ENCODE results near the gene BNC1. TPM values are rescaled to one million over a fixed set of nuclear protein-coding genes. Genes with fewer than 3 reads are reported as not detected.
"Not testable (repeated sequence)": the region's sequence is repeated elsewhere in the genome, so short reads cannot be mapped to it uniquely, and the experiment has no call there.

Gene BNC1
- total RNA-seq, 2 donors from 2014 or later, result 2.4 to 3.0 TPM

- DNase-seq, result no peak
- intact Hi-C loops (cut with DNase I), result no loop called here
- no peak for ATAC-seq
Observed at GRCh38 chr15:83268147-83268546, 16.3 kb downstream of the BNC1 start.

- intact Hi-C loops (cut with DNase I), result no loop called here
- DNase-seq (no peak), ATAC-seq (no peak)
Observed at GRCh38 chr15:83262594-83263315, 21.7 kb downstream of the BNC1 start.

- DNase-seq; intact Hi-C loops (cut with DNase I); ATAC-seq: not testable (repeated sequence)
Observed at GRCh38 chr15:83262181-83262580, 22.3 kb downstream of the BNC1 start.

GRCh38 chr15:83250781-83251180, 33.7 kb downstream of the BNC1 start:
- intact Hi-C loops (cut with DNase I), result no loop called here
- DNase-seq (no peak), ATAC-seq (no peak)

- intact Hi-C loops (cut with DNase I), result loop anchor here (1.0 to 5.0 kb wide), 5 partner anchors 128 to 308 kb away; no protein-coding TSS in a partner anchor
- ATAC-seq (no peak), DNase-seq (no peak)
Observed at GRCh38 chr15:83249030-83249343, 35.5 kb downstream of the BNC1 start.

GRCh38 chr15:83248151-83249029, 36.1 kb downstream of the BNC1 start:
- DNase-seq, result no peak
- ATAC-seq, result peak; percentile 57
- intact Hi-C loops (cut with DNase I), result loop anchor here (1.0 to 5.0 kb wide), 5 partner anchors 129 to 309 kb away; no protein-coding TSS in a partner anchor

GRCh38 chr15:83243634-83244033, 40.8 kb downstream of the BNC1 start:
- DNase-seq (no peak), ATAC-seq (no peak)
- intact Hi-C loops (cut with DNase I), result no loop called here

- ATAC-seq (no peak), DNase-seq (no peak)
- intact Hi-C loops (cut with DNase I), result no loop called here
Observed at GRCh38 chr15:83230242-83230641, 54.2 kb downstream of the BNC1 start.

GRCh38 chr15:83225449-83225848, 59.0 kb downstream of the BNC1 start:
- intact Hi-C loops (cut with DNase I), result no loop called here
- ATAC-seq, result no peak
- DNase-seq, result no peak

- intact Hi-C loops (cut with DNase I); ATAC-seq; DNase-seq: not testable (repeated sequence)
Observed at GRCh38 chr15:83221781-83222180, 62.7 kb downstream of the BNC1 start.

- intact Hi-C loops (cut with DNase I), result no loop called here
- no peak for ATAC-seq
- DNase-seq, result no peak
Observed at GRCh38 chr15:83219026-83219425, 65.4 kb downstream of the BNC1 start.

- ATAC-seq (no peak), DNase-seq (no peak)
- intact Hi-C loops (cut with DNase I), result no loop called here
Observed at GRCh38 chr15:83215306-83215705, 69.2 kb downstream of the BNC1 start.

- ATAC-seq, result peak in 1 of 2 donors; percentile 4
- DNase-seq, result no peak
- intact Hi-C loops (cut with DNase I), result no loop called here
Observed at GRCh38 chr15:83210619-83211018, 73.8 kb downstream of the BNC1 start.

GRCh38 chr15:83209333-83209732, 75.1 kb downstream of the BNC1 start:
- no peak for DNase-seq
- intact Hi-C loops (cut with DNase I), result loop anchor here in 1 of 2 donors (5.0 kb wide), 1 partner anchor 197 kb away; the partner anchor contains the start of gene C15orf40
- no peak for ATAC-seq

GRCh38 chr15:83208367-83208661, 76.2 kb downstream of the BNC1 start:
- intact Hi-C loops (cut with DNase I), result loop anchor here in 1 of 2 donors (5.0 kb wide), 1 partner anchor 196 kb away; the partner anchor contains the start of gene C15orf40
- DNase-seq (no peak), ATAC-seq (no peak)

GRCh38 chr15:83207660-83208366, 76.7 kb downstream of the BNC1 start, which contains the start of gene HDGFL3:
TSS of gene HDGFL3 (minus strand) at chr15:83207823. CDS start at chr15:83207414, 409 bp downstream.
- DNase-seq, result peak; percentile 73
- peak; percentile 48 to 72 for ATAC-seq
- intact Hi-C loops (cut with DNase I), result loop anchor here in 1 of 2 donors (5.0 kb wide), 1 partner anchor 196 kb away; the partner anchor contains the start of gene C15orf40

GRCh38 chr15:83207009-83207659, 77.3 kb downstream of the BNC1 start:
- ATAC-seq (peak; percentile 61 to 72), DNase-seq (peak; percentile 60)
- intact Hi-C loops (cut with DNase I), result loop anchor here in 1 of 2 donors (5.0 kb wide), 1 partner anchor 195 kb away; the partner anchor contains the start of gene C15orf40

- intact Hi-C loops (cut with DNase I), result loop anchor here in 1 of 2 donors (5.0 kb wide), 1 partner anchor 194 kb away; the partner anchor contains the start of gene C15orf40
- DNase-seq, result no peak
Observed at GRCh38 chr15:83206526-83207008, 77.9 kb downstream of the BNC1 start.

More at GRCh38 chr15:83206526-83207008, 77.9 kb downstream of the BNC1 start:
- peak; percentile 1 to 14 for ATAC-seq

Data from left cardiac atrium (tissue), 4 donors.